Trophoblast cell (in vitro differentiated cells and primary cell): ENCODE data around the gene LILRA2.

ENCODE experiments used
- DNase-seq, 2 donors: peaks; one replicate each; pipeline ENCODE4 v3.0.0-alpha.2; 2016
- H2AFZ ChIP-seq: 2 replicates; pipeline ENCODE4 v1.6.1; 2013; ENCODE audit warnings: low read length, moderate library complexity, mild to moderate bottlenecking; ENCODE audit not compliant: insufficient read depth, poor library complexity
- H2AK5ac ChIP-seq: 2 replicates; pipeline ENCODE4 v1.6.1; 2013; ENCODE audit warnings: mild to moderate bottlenecking, low read length
- H2BK120ac ChIP-seq: 2 replicates; pipeline ENCODE4 v1.6.1; 2013; ENCODE audit warnings: low read length, mild to moderate bottlenecking, moderate library complexity; ENCODE audit not compliant: insufficient read depth, poor library complexity
- H2BK12ac ChIP-seq: 2 replicates; pipeline ENCODE4 v1.6.1; 2013; ENCODE audit warnings: mild to moderate bottlenecking, low read length, moderate library complexity
- H2BK5ac ChIP-seq: 2 replicates; pipeline ENCODE4 v1.6.1; 2013; ENCODE audit warnings: low read length, low read depth, moderate library complexity, mild to moderate bottlenecking; ENCODE audit not compliant: poor library complexity
- H3K14ac ChIP-seq: 2 replicates; pipeline ENCODE4 v1.6.1; 2013; ENCODE audit warnings: mild to moderate bottlenecking, low read length
- H3K18ac ChIP-seq: 2 replicates; pipeline ENCODE4 v1.6.1; 2013; ENCODE audit warnings: mild to moderate bottlenecking, low read length
- H3K23ac ChIP-seq: 2 replicates; pipeline ENCODE4 v1.6.1; 2013; ENCODE audit warnings: low read length
- H3K27ac ChIP-seq: 2 replicates; pipeline ENCODE4 v1.5.1; 2013; ENCODE audit warnings: low read depth, mild to moderate bottlenecking, inconsistent platforms, low read length, moderate library complexity
- H3K27me3 ChIP-seq: 2 replicates; pipeline ENCODE4 v1.6.1; 2013; ENCODE audit warnings: inconsistent platforms, mild to moderate bottlenecking, low read length, moderate library complexity; ENCODE audit not compliant: insufficient read depth
- H3K36me3 ChIP-seq, 2 experiments: 1 replicate in 1 of 2; 2 replicates in 1 of 2; pipeline ENCODE4 v1.6.1; 2013; ENCODE audit warnings: low read length in 2 of 2, mild to moderate bottlenecking in 2 of 2, moderate library complexity in 1 of 2; ENCODE audit not compliant: insufficient read depth in 2 of 2, control insufficient read depth in 1 of 2
- H3K4ac ChIP-seq: 2 replicates; pipeline ENCODE4 v1.6.1; 2013; ENCODE audit warnings: low read depth, mild to moderate bottlenecking, low read length, moderate library complexity
- H3K4me1 ChIP-seq, 2 experiments: 1 replicate in 1 of 2; 2 replicates in 1 of 2; pipeline ENCODE4 v1.6.1; 2013; ENCODE audit warnings: low read length in 2 of 2, mild to moderate bottlenecking in 2 of 2, moderate library complexity in 1 of 2; ENCODE audit not compliant: insufficient read depth in 2 of 2, control insufficient read depth in 1 of 2
- H3K4me2 ChIP-seq: 2 replicates; pipeline ENCODE4 v1.6.1; 2013; ENCODE audit warnings: inconsistent platforms, mild to moderate bottlenecking, low read length, moderate library complexity
- H3K4me3 ChIP-seq: 2 replicates; pipeline ENCODE4 v1.5.1; 2013; ENCODE audit warnings: mild to moderate bottlenecking, low read depth, low read length, inconsistent platforms
- H3K79me1 ChIP-seq: one replicate; pipeline ENCODE4 v1.6.1; 2013; ENCODE audit warnings: low read length
- H3K79me2 ChIP-seq: 2 replicates; pipeline ENCODE4 v1.6.1; 2013; ENCODE audit warnings: low read length, mild to moderate bottlenecking; ENCODE audit not compliant: control insufficient read depth, insufficient read depth, poor library complexity
- H3K9ac ChIP-seq: 2 replicates; pipeline ENCODE4 v1.6.1; 2013; ENCODE audit warnings: mild to moderate bottlenecking, low read length
- H3K9me3 ChIP-seq: 2 replicates; pipeline ENCODE4 v1.6.1; 2013; ENCODE audit warnings: low read depth, mild to moderate bottlenecking, control low read depth, inconsistent platforms, low read length; ENCODE audit not compliant: insufficient read depth
- H4K12ac ChIP-seq: 2 replicates; pipeline ENCODE4 v1.6.1; 2013; ENCODE audit warnings: low read depth, mild to moderate bottlenecking, low read length, moderate library complexity
- H4K8ac ChIP-seq: 2 replicates; pipeline ENCODE4 v1.6.1; 2013; ENCODE audit warnings: low read depth, mild to moderate bottlenecking, low read length, moderate library complexity
- H4K91ac ChIP-seq: one replicate; pipeline ENCODE4 v1.6.1; 2013; ENCODE audit warnings: low read depth, mild to moderate bottlenecking, low read length, moderate library complexity
- WGBS: extraction: QIAGEN DNeasy Blood & Tissue Kit; methylation state at CpG from one replicate; pipeline ENCODE4 v1.1.7; 2013; ENCODE audit warnings: missing lambda C conversion rate; ENCODE audit not compliant: insufficient read length, insufficient coverage; ENCODE audit errors: extremely low coverage; 5-methylcytosine and 5-hydroxymethylcytosine counted together

Gene LILRA2

GRCh38 chr19:54612428-54612827 is 38.8 kb downstream of the LILRA2 start:
- no peak overlapping the region for H3K4me2 ChIP-seq
- no peak overlapping the region for H3K23ac ChIP-seq
- H2BK120ac ChIP-seq, result no peak overlapping the region
- H3K27me3 ChIP-seq, result no peaks in the 10 kb centered on the region
- H3K79me2 ChIP-seq, result no peaks in the 10 kb centered on the region
- no peak overlapping the region for H3K14ac ChIP-seq
- H3K18ac ChIP-seq, result no peak overlapping the region
- H3K79me1 ChIP-seq, result no peaks in the 10 kb centered on the region
- WGBS, result no CpG with 5 or more reads among the region's 1 CpG
- H3K4me3 ChIP-seq, result no peak overlapping the region
- no peak overlapping the region for H2AFZ ChIP-seq
- peaks cover 25% of the 10 kb centered on the region for H3K9me3 ChIP-seq
- no peak overlapping the region for H3K9ac ChIP-seq
- H3K4me1 ChIP-seq, result no peaks in the 10 kb centered on the region
- H4K12ac ChIP-seq, result no peak overlapping the region
- H3K4ac ChIP-seq, result no peak overlapping the region
- H2BK12ac ChIP-seq, result no peak overlapping the region
- H2BK5ac ChIP-seq, result no peak overlapping the region
- no peak overlapping the region for H4K91ac ChIP-seq
- no peak overlapping the region for H2AK5ac ChIP-seq
- DNase-seq, result no peak
- H4K8ac ChIP-seq, result no peak overlapping the region
- no peak overlapping the region for H3K27ac ChIP-seq
- H3K36me3 ChIP-seq, result no peaks in the 10 kb centered on the region

DNA sequence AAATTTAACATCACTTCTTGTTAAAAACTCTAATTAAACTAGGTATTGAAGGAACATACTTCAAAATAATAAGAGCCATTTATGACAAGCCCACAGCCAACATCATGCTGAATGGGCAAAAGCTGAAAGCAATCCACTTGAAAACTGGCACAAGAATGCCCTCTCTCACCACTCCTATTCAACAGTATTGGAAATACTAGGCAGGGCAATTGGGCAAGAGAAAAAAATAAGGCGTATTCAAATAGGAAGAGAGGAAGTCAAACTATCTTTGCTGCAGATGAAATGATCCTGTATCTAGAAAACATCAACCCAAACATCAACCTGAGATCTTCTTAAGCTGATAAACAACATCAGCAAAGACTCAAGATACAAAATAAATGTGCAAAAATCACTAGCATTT is 41.1 kb downstream of the LILRA2 start:
- WGBS, result no CpG with 5 or more reads among the region's 1 CpG
- H3K36me3 ChIP-seq, result no peaks in the 10 kb centered on the region

GRCh38 chr19:54616057-54616456 is 42.5 kb downstream of the LILRA2 start:
- no peak overlapping the region for H3K18ac ChIP-seq
- H2AK5ac ChIP-seq, result no peak overlapping the region
- no peak overlapping the region for H2BK12ac ChIP-seq
- no peak overlapping the region for H2AFZ ChIP-seq
- H3K9me3 ChIP-seq, result peaks cover 3% of the 10 kb centered on the region
- DNase-seq, result no peak
- no peak overlapping the region for H4K91ac ChIP-seq
- H3K4me2 ChIP-seq, result no peak overlapping the region
- no peak overlapping the region for H3K4me3 ChIP-seq
- no peak overlapping the region for H2BK5ac ChIP-seq
- H3K4me1 ChIP-seq, result no peaks in the 10 kb centered on the region
- no peak overlapping the region for H3K14ac ChIP-seq
- H2BK120ac ChIP-seq, result no peak overlapping the region
- H3K9ac ChIP-seq, result no peak overlapping the region
- H4K12ac ChIP-seq, result no peak overlapping the region
- H3K23ac ChIP-seq, result no peak overlapping the region
- no peaks in the 10 kb centered on the region for H3K79me1 ChIP-seq
- H3K27ac ChIP-seq, result no peak overlapping the region
- no peak overlapping the region for H3K4ac ChIP-seq
- no peaks in the 10 kb centered on the region for H3K36me3 ChIP-seq
- no CpG with 5 or more reads among the region's 3 CpGs for WGBS
- no peak overlapping the region for H4K8ac ChIP-seq
- no peaks in the 10 kb centered on the region for H3K79me2 ChIP-seq
- no peaks in the 10 kb centered on the region for H3K27me3 ChIP-seq

More for the DNA sequence above, 41.1 kb downstream of the LILRA2 start:
- Histone ChIP-seq H2BK12ac (no peak overlapping the region), H3K79me2 (no peaks in the 10 kb centered on the region), H3K9me3 (peaks cover 4% of the 10 kb centered on the region), H2BK120ac (no peak overlapping the region), H3K4me1 (no peaks in the 10 kb centered on the region), H3K79me1 (no peaks in the 10 kb centered on the region), H3K27ac (no peak overlapping the region), H2BK5ac (no peak overlapping the region), H3K14ac (no peak overlapping the region), H4K8ac (no peak overlapping the region), H3K4me3 (no peak overlapping the region), H4K12ac (no peak overlapping the region), H3K18ac (no peak overlapping the region), H3K4ac (no peak overlapping the region), H3K27me3 (no peaks in the 10 kb centered on the region), H4K91ac (no peak overlapping the region), H2AK5ac (no peak overlapping the region), H3K9ac (no peak overlapping the region), H3K4me2 (no peak overlapping the region), H3K23ac (no peak overlapping the region), H2AFZ (no peak overlapping the region)
- DNase-seq, result no peak

GRCh38 chr19:54616821-54617560 is 43.4 kb downstream of the LILRA2 start:
- WGBS, result no CpG with 5 or more reads among the region's 5 CpGs
- Histone ChIP-seq H3K36me3 (no peaks in the 10 kb centered on the region), H4K12ac (no peak overlapping the region), H3K23ac (no peak overlapping the region), H3K27me3 (no peaks in the 10 kb centered on the region), H2BK12ac (no peak overlapping the region), H2BK120ac (no peak overlapping the region), H3K27ac (no peak overlapping the region), H3K4me1 (no peaks in the 10 kb centered on the region), H4K8ac (no peak overlapping the region), H2AK5ac (no peak overlapping the region), H3K14ac (no peak overlapping the region), H3K9ac (no peak overlapping the region), H3K79me2 (no peaks in the 10 kb centered on the region), H2AFZ (no peak overlapping the region), H4K91ac (no peak overlapping the region), H3K18ac (no peak overlapping the region), H3K4me2 (no peak overlapping the region), H3K79me1 (no peaks in the 10 kb centered on the region), H3K9me3 (peaks cover 3% of the 10 kb centered on the region), H2BK5ac (no peak overlapping the region), H3K4me3 (no peak overlapping the region), H3K4ac (no peak overlapping the region)
- no peak for DNase-seq
